DND-41 (cell line): Measurements from ENCODE around the gene ACER2.

Experiments
- EZH2 ChIP-seq: IDR thresholded peaks from 3 replicates; pipeline ENCODE4 v1.6.1; 2012; ENCODE audit warnings: borderline replicate concordance, low read depth, mild to moderate bottlenecking, moderate library complexity, low read length, inconsistent platforms; ENCODE audit not compliant: severe bottlenecking
- TF ChIP-seq, protein P1 (sequence below): IDR thresholded peaks from 2 replicates; pipeline ENCODE4 v1.5.1; 2012; ENCODE audit warnings: borderline replicate concordance, low read length, moderate library complexity, mild to moderate bottlenecking; ENCODE audit not compliant: poor library complexity, severe bottlenecking; ENCODE audit errors: extremely low read depth

DNA sequence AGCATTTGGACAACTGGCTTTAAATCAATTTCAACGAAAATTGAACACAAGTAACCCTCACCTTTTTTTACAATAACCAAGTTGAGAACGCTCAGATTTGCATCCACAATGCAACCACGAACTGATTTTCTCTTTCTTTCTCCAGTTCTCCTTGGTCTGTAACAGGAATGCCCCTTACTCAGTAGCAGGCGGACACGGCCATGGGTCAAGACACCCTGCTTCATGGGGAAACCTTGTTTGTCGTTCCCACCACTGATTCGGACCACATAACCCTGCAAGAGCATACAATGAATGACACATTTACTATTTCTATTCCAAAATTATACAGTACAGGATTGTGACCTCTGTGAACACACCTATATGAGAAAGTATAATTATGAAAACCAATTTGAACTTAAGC, 30.2 kb upstream of the ACER2 start:
- TF ChIP-seq, protein P1, sequence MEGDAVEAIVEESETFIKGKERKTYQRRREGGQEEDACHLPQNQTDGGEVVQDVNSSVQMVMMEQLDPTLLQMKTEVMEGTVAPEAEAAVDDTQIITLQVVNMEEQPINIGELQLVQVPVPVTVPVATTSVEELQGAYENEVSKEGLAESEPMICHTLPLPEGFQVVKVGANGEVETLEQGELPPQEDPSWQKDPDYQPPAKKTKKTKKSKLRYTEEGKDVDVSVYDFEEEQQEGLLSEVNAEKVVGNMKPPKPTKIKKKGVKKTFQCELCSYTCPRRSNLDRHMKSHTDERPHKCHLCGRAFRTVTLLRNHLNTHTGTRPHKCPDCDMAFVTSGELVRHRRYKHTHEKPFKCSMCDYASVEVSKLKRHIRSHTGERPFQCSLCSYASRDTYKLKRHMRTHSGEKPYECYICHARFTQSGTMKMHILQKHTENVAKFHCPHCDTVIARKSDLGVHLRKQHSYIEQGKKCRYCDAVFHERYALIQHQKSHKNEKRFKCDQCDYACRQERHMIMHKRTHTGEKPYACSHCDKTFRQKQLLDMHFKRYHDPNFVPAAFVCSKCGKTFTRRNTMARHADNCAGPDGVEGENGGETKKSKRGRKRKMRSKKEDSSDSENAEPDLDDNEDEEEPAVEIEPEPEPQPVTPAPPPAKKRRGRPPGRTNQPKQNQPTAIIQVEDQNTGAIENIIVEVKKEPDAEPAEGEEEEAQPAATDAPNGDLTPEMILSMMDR: no peak
- no peak for TF ChIP-seq EZH2
